ENCODE results near the gene ELAVL1.
"Not testable (repeated sequence)": the region's sequence is repeated elsewhere in the genome, so short reads cannot be mapped to it uniquely, and the experiment has no call there.

Gene ELAVL1

DNA sequence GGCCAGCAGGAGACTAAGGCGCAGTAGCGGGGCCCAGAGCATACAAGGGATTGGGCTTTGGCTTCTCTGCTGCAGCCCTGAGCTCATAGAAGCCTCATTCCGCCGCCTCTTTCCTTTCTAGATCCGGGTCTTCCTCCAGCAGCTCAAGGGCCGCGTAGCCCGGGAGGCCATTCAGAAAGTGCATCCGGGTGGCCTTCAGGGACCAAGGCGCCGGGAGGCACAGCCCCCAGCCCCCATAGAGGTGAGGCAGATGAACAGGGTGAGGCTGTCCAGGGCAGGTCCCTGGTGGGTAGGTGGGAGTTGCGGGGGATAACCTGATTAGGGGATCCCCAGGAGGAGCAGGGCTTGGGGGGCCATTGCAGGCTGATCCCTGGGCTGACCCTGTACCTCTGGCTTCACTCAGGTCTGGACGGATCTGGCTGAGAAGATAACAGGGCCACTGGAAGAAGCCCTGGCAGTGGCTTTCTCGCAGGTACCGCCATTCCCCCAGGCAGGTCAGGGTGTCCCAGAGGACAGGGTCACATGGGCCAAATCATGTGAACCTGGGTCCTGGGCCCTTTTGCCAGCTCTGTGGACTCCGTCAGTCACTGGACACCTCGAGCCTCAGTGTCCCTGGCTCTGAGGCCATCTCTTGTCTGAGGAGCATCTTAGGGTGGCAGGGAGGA lies 84.0 kb downstream of the ELAVL1 start:
- no peak for DNase-seq (ENCODE audit: low read depth)

DNA sequence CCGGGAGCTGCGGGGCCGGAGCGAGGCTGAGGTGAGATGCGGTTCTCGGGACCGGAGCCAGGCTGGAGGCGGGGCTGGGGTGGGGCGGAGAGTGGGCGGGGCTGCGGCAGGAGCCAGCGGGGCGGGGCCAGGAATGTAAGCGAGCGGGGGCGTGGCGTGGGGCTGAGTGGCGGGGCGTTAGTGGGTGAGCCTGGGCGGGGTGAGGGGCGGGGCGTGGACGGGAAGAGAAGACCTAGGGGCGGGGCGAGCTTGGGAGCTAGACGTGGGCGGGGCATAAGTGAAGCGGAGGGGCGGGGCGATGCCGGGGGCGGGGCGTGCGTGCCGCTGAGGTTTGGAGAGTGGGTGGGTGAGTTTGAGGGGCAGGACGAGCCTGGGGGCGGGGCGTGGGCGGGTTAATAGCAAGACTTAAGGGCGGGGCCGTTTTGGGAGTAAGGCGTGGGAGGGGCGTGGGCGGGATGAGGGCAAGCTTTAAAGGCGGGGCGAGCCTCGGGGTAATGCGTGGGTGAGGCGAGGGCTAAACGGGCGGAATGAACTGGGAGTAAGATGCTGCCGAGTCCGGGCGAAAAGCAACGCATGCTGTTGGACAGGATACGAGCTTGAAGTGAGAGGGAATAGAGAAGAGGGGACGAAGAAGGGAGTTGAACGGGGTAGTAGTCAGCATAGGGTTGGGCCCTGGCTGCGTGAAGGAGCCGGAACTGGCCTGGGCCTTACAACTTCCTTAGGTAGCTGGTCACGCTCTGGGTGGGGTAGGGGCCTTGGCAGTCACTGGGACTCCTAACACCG lies 84.7 kb downstream of the ELAVL1 start:
- peak; percentile 61 for DNase-seq (ENCODE audit: low read depth)

DNA sequence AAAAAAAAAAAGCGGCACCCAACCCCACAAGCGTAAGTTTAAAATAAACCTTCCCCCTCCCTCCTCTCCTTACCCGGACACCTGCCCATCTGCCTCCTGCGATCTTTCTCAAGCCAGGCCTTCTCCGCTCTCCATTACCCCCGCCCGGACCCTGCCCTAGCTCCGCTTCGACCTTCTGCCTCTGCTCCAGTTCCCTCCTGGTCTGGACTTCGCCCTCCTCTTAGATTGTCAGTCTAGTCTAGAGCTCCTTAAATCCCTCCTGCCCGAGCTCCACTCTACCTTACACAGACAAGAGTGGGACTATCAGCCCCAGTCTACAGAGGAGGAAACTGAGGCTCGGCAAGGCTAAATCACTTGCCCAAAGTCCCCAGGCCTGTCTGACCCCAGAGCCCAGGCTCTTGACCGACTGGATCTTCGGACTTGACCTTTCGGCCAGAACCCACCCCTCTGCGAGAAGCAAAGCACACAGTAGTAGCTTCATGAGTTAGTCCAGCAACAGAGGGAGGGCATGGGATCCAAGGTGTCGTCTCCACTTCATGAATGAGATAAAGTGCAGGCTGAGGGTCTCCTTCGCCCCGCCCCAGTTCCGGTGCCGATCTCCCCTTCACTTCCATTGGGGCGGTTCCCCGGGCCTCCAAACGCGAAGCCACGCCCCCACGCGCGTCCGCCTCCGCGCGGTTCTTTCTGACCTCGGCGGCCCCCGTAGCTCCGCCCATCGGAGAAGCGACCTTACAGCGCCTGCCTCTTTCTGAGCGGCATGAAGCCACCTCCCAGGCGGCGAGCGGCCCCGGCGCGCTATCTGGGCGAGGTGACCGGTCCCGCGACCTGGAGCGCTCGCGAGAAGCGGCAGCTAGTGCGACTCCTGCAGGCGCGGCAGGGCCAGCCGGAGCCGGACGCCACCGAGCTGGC lies 85.6 kb downstream of the ELAVL1 start, which contains the start of gene SNAPC2:
SNAPC2 (plus strand) TSS at position 729 of the 909 bp plus-strand sequence; CDS start at position 758, 29 bp downstream.
- DNase-seq (ENCODE audit: low read depth): peak; percentile 51

DNA sequence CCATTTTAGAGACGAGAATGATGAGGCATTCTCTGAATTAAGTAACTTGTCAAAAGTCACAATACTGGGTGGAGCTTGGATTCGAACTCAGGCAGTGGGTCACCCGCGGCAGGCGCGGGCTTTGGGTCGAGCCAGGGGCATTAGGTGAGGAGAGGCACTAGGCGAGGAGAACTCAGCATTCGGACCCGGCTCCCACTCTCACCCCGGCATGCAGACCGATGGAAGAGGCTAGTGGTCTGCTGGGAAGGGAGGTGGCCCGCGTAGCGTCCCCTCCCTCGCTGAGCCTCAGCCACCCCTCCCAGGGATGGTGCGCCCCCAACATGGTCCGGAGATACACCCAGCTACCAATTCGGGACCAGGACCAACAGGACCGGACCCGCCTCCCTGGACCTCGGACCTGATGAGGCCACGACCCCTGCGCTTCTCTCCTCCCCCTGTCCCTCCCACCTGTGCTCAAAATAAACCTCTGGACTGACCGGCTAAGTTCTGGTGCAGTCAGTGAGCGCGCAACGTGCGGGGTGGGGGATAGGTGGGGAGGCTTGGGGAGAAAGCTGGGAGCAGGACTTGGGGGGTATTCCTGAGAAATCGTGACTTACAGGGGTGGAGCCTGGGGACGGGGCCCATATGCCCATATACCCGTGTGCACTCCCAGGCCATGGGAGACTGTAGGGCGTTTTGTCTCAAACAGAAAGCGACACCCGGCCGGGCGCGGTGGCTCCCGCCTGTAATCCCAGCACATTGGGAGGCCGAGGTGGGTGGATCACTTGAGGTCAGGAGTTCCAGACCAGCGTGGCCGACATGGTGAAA lies 86.6 kb downstream of the ELAVL1 start:
- no peak for DNase-seq (ENCODE audit: low read depth)

DNA sequence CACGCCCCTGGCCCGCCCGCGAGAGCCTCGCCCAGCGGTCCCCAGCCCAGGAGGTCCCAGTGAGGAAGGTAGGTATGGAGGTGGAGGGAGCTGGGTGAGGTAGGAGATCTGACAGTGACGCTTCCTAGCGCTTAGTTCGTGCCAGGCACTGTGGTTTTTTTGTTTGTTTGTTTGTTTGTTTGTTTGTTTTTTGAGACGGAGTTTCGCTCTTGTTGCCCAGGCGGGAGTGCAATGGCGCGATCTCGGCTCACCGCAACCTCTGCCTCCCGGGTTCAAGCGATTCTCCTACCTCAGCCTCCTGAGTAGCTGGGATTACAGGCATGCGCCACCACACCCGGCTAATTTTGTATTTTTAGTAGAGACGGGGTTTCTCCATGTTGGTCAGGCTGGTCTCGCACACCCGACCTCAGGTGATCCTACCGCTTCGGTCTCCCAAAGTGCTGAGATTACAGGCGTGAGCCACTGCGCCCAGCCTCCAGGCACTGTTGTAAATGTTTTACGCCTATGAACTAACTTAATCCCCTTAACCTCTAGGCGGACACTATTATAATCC lies 87.3 kb downstream of the ELAVL1 start:
- DNase-seq (ENCODE audit: low read depth): not testable (repeated sequence)

DNA sequence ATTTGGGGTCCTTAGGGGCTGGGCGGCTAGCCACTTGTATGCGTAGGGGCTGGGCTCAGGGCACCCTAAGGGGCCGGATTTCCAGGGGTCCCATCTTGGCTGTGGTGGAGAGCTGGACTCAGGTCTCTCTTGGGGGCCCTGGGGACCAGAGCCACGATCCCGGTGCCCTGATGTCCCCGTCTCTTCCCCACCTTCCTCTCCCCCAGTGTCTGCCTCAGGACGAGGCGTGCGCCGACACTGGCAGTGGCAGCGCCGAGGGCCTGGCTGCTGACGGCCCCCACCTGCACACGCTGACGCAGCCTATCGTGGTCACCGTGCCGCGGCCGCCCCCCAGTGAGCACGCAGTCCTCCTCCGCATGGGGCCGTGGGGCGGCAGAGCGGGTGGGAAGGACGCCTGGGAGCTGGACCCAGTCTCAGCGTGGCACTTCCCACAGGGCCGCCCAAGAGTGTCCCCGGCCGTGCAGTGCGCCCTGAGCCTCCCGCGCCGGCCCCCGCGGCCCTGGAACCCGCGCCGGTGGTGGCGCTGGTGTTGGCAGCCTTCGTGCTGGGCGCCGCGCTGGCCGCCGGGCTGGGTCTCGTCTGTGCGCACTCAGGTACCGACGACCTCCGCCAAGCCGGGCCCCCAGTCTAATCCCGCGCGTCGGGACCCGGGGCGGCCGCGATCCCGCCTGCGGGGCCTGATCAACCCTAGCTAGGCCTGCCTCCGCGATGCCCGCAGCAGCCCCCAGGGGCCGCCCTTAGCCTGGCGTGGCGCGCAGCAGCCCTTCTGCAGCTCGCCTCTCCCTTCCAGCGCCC lies 88.0 kb downstream of the ELAVL1 start:
- DNase-seq (ENCODE audit: low read depth): no peak

DNA sequence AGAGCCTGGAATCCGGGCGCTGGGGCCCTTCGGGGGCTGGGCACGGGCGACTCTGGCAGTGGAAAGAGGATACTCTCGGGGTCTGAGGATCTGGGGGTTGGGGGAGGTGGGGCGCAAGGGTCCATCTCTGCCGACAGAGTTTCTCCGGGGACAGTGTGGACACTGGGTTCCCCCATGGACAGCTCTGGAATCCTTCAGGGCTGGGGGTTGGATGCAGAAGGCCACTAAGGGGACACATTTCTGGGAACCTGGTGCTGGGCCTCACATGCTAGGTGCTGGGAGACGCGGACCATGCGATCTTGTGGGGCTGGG lies 88.5 kb downstream of the ELAVL1 start:
- DNase-seq (ENCODE audit: low read depth): no peak

DNA sequence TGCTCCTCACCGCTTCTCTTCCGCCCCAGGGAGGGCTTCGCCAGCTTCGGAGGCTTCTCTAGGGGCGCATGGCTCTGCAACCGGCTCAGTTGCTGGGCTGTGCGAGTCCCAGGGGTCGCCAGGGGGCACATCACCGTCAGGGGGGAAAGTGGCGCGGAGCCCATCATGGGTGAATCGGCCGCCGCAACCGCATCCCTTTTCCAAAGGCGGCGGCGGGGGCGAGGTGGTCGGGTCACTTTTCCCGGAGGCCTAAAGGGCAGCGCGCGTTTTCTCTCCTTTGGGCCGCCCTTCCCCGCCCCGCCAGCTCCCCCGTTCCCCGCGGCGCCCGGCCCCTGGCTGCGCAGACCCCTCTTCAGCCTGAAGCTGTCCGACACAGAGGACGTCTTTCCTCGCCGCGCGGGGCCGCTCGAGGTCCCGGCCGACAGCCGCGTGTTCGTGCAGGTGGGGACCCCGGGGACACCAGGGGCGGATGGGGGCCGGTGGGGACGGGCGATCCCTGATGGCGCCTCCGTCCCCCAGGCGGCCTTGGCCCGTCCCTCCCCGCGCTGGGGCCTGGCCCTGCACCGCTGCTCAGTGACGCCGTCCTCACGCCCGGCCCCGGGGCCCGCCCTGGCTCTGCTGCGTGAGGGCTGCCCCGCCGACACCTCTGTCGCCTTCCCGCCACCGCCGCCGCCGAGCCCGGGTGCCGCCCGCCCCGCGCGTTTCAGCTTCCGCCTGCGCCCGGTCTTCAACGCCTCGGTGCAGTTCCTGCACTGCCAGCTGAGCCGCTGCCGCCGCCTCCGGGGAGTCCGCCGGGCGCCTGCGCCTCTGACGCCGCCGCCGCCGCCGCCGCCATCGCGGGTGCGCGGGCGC lies 89.1 kb downstream of the ELAVL1 start:
- DNase-seq (ENCODE audit: low read depth): no peak

DNA sequence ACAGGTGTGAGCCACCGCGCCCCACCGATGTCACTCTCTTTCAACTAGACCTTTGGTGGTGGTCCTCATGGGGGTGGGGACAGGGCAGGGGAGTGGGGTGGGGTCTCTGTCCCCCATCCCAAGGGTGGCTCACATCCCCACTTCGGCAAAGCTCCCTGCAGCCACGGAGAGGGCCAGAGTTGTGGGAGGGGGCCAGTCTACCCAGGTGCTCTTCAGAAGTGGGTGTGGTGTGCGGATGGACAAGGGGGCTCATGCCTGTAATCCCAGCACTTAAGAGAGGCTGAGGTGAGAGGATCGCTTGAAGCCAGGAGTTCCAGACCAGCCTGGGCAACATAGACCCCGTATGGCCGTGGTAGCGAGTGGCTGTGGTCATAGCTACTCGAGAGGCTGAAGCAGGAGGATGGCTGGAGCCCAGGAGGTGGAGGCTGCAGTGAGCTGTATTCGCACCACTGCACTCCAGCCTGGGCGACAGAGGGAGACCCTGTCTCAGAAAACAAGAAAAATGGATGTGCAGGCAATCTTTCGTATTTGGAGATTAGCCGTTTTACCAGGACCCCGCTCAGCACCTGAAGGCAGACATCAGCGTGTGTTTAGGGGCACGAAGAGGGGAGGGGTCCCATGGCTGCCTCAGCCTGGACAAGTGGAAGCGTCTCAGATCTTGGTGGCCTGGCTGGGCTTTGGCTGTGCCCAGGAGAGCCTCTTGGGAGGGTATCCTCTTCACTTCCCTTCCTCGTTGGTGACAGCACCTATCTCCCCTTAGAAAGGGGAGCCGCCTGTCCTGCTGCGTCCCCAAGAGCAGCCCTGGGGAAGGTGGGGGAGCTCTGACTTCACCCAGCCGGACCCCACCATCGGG lies 90.0 kb downstream of the ELAVL1 start:
- DNase-seq (ENCODE audit: low read depth): no peak

DNA sequence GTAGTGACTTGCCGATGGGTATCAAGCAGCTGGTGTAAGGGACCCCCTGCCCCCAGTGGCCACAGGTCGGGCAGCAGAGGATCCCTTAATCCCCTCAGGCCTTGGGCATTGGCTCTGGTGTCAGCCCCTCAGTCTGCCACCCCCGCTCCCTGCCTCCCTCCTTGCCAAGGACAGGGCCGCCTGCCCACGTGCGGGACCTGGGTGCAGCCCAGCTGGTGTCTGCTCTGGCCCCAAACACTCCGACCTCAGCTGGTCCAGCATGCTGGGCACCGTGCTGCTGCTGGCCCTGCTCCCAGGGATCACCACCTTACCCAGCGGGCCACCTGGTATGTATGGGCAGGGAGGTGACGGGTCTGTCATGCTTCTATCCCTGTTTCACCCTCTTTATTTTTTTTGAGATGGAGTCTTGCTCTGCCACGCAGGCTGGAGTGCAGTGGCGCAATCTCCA lies 90.8 kb downstream of the ELAVL1 start, which contains the start of gene TGFBR3L:
TGFBR3L (plus strand) TSS at position 233 of the 448 bp plus-strand sequence.
- DNase-seq (ENCODE audit: low read depth): no peak

DNA sequence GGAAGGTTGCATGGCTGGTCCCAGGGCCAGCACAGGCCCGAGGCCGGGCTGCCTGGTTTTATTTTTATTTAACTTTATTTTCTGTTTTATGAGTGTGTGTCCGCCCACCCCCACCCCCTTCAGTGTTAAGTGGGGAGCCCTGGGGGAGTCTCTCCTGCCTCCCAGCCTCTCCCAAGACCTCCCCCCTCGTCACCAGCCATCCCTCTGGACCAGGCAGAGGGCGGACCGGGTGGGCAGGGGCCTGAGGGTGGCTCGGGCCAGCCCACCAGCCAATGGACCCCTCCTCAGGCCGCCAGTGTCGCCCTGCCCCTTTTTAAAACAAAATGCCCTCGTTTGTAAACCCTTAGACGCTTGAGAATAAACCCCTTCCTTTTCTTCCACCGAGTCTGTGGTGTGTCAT lies 91.3 kb downstream of the ELAVL1 start:
- no peak for DNase-seq (ENCODE audit: low read depth)

DNA sequence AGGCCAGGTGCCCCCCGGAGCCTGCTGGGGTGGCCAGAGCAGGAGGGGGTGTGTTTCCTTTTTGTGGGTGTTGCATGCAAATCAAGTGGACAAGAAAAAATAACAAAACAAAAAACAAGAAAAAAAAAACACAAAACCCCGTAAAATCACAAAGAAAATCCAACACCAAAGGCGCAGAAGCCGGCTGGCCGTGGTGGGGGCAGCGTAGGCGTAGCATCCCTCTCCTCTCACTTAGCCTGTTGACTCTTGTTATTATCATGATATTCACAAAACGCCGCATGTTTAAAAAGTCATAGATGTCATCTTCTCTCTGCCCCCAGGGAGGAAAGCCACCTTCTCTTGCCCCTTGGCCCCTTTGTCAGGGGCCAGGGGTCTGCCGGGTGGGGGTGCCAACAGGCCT lies 91.8 kb downstream of the ELAVL1 start:
- DNase-seq (ENCODE audit: low read depth): no peak

DNA sequence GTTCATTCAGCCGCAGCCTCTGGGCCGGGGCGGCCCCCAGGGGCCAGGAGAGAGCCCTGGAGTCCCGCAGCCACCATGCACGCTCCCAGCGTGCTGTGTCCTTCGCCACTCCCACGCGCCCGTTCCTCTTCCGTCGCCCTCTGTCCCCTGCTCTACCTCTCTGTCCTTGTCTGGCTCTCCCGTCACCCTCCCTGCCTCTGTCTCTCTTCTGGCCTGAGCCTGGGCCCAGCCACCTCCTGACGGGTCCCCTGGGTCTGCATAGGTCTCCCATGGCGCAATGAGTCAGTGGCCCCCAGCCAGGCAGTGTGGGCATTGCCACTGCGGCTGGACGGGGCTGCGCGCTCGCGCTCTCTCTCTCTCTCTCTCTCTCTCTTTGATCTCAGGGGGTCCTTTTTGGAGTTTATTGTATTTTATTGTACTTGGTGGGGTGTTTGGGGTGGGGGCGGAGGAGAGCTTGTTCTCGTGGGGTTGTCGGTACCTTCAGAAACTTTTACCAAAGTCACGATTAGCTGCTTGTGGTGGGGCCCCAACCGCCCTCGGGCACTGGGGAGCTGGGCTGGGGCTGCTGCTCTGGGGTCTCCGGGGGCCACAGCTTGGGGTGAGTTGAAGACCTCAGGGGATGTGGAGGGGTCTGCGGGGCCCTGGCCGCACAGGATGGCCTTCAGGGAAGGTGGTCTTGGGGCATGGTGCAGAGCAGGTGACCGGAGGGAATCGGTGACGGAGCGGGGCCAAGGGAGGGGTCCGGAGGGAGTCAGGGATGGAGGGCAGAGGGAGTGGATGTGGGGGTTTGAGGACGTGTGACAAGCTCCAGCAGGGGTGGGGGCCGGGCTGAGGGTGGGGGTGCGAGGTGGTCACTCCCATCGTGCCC lies 92.5 kb downstream of the ELAVL1 start:
- no peak for DNase-seq (ENCODE audit: low read depth)

DNA sequence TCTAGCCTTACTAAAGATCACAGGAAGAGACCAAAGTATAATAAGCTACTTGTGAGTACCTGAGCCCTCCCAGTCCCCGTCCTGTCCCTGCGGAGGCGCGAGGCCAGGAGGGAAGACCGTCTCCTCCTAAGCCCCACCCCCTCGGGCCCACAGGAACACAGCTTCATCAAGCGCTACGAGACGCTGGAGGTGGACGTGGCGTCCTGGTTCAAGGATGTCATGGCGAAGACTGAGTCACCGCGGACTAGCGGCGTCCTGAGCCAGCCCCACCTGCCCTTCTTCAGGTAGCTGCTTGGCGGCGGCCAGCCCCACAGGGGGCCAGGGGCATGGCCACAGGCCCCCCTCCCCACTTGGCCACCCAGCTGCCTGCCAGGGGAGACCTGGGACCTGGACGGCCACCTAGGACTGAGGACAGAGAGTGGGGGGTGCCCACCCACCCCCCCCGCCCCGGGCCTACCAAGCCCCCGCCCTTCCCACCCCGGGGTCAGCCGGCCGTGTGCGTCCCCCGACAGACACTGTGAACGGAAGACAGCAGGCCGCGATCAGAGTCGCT lies 93.2 kb downstream of the ELAVL1 start:
- no peak for DNase-seq (ENCODE audit: low read depth)

DNA sequence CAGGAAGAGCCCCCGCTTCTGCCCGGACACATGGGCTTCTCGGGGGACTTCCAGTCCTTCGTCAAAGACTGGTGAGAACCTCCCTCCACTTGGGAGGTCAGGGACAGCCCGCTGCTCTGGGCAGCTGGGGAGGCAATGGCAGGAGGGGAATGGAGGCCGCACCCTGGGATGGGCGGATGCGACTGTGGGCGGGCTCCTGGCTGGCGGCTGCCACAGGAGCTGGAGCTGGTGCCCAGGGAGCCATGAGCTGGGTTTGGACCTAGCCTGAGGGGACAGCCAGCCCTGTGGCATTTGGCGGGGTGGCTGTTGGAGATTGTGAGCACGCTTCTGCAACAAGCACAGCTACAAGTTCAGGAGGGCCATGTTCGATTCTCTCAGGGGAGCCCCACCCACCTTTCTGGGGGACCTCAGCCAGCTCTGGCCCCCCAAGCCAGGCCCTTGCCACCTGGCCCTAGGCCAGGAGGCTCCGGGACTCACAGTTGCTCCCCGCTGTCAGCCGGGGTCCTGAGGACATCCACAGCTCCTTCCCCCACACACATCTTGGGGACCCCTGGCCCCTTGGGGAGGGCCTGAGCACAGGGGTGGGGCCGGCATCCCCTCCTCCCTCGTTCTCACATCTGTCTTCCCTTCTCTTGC lies 93.8 kb downstream of the ELAVL1 start:
- no peak for DNase-seq (ENCODE audit: low read depth)

DNA sequence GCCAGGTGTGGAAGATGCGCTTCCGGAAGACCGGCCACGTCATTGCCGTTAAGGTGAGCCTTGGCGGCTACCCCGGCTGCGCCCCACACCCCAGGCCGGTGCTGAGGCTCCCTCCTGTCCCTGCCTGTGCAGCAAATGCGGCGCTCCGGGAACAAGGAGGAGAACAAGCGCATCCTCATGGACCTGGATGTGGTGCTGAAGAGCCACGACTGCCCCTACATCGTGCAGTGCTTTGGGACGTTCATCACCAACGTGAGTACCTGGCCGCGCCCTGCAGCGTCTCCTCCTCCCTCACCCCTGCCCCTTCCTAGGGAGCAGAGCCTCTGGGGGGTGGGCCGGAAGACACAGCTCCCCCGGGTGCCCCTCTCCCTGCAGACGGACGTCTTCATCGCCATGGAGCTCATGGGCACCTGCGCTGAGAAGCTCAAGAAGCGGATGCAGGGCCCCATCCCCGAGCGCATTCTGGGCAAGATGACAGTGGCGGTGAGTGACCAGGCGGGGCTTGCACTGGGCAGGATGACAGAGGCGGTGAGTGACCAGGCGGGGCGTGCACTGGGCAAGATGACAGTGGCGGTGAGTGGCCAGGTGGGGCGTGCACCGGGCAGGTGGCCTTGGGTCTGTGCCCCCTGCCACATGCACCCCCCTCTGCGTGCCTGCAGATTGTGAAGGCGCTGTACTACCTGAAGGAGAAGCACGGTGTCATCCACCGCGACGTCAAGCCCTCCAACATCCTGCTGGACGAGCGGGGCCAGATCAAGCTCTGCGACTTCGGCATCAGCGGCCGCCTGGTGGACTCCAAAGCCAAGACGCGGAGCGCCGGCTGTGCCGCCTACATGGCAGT lies 94.9 kb downstream of the ELAVL1 start:
- DNase-seq (ENCODE audit: low read depth): no peak

All from GM04503 (cell line).